Uterus (tissue), 2 donors: Measurements from ENCODE around the gene BMP8A.

Experiments used
- CTCF ChIP-seq, 4 experiments: fragments of 200-600 bp in 2 of 4; fragments of 450-650 bp in 2 of 4; sonication (generic) in 2 of 4; IDR thresholded peaks; one replicate each; pipeline ENCODE4 v1.5.1; 2016 to 2019; ENCODE audit warnings: antibody characterized with exemption in 4 of 4, mild to moderate bottlenecking in 2 of 4, moderate library complexity in 1 of 4
- POLR2A ChIP-seq, 2 donors: fragments of 450-650 bp; IDR thresholded peaks; one replicate each; pipeline ENCODE4 v1.6.1; 2016; ENCODE audit warnings: antibody characterized with exemption in 2 of 2, mild to moderate bottlenecking in 1 of 2, moderate library complexity in 1 of 2

- TF ChIP-seq CTCF (IDR thresholded peaks at IDR 0.05) (no peak), POLR2A (IDR thresholded peaks at IDR 0.05) (no peak)
Observed at GRCh38 chr1:39573736-39574624, 82.5 kb downstream of the BMP8A start.
